Spleen (tissue), 11 donors: ENCODE results near the gene ZIC1. TPM values are rescaled to one million over a fixed set of nuclear protein-coding genes. Genes with fewer than 3 reads are reported as not detected.

Source experiments
- DNase-seq: peaks from one replicate; pipeline ENCODE4 v3.0.0-alpha.2; 2020
- H3K27ac ChIP-seq, 8 donors: fragments of 200-600 bp; sonication (generic) in 7 of 8; 1 replicate in 4 of 8; 2 replicates in 4 of 8; pipeline versions ENCODE4 v1.5.0 to v1.8.0; 2016 to 2021; ENCODE audit warnings: inconsistent platforms in 4 of 8, mild to moderate bottlenecking in 4 of 8, moderate library complexity in 1 of 8
- H3K27me3 ChIP-seq, 7 donors: fragments of 200-600 bp; sonication (generic) in 6 of 7; replicated peaks in 1 of 7; 1 replicate in 4 of 7; 2 replicates in 3 of 7; pipeline versions ENCODE4 v1.5.0 to v1.8.0; 2016 to 2021; ENCODE audit warnings: inconsistent platforms in 3 of 7, mild to moderate bottlenecking in 1 of 7
- H3K36me3 ChIP-seq, 6 donors: fragments of 200-600 bp; sonication (generic) in 5 of 6; 1 replicate in 4 of 6; 2 replicates in 2 of 6; pipeline versions ENCODE4 v1.5.0 to v1.8.0; 2016 to 2021; ENCODE audit warnings: inconsistent platforms in 2 of 6
- H3K4me1 ChIP-seq, 6 donors: fragments of 200-600 bp; sonication (generic) in 5 of 6; 1 replicate in 3 of 6; 2 replicates in 3 of 6; pipeline versions ENCODE4 v1.5.0 to v1.8.0; 2016 to 2021; ENCODE audit warnings: inconsistent platforms in 3 of 6
- H3K4me3 ChIP-seq, 8 donors: fragments of 200-600 bp; sonication (generic) in 7 of 8; 1 replicate in 4 of 8; 2 replicates in 4 of 8; pipeline versions ENCODE4 v1.5.0 to v1.8.0; 2016 to 2021; ENCODE audit warnings: inconsistent platforms in 4 of 8, mild to moderate bottlenecking in 4 of 8, moderate library complexity in 2 of 8
- H3K9me3 ChIP-seq, 8 donors: fragments of 200-600 bp; sonication (generic) in 7 of 8; 1 replicate in 4 of 8; 2 replicates in 4 of 8; pipeline versions ENCODE4 v1.5.0 to v1.8.0; 2016 to 2021; ENCODE audit warnings: inconsistent platforms in 4 of 8
- POLR2A ChIP-seq, 3 donors: fragments of 450-650 bp; IDR thresholded peaks; one replicate each; pipeline ENCODE4 v1.5.1; 2017; ENCODE audit warnings: antibody characterized with exemption in 3 of 3, mild to moderate bottlenecking in 1 of 3
- POLR2AphosphoS5 ChIP-seq, 3 donors: sonication (generic); formaldehyde crosslinking; IDR thresholded peaks; one replicate each; pipeline ENCODE4 v1.5.1; 2017; ENCODE audit warnings: antibody characterized with exemption in 3 of 3
- WGBS, 5 donors: extraction: QIAGEN DNeasy Blood & Tissue Kit in 3 of 5; methylation state at CpG; one replicate each; pipeline versions ENCODE4 v1.1.5 to v1.1.7; 2013 to 2018; 5-methylcytosine and 5-hydroxymethylcytosine counted together
- intact Hi-C: fragments of 100-400 bp; cut with DNase I; formaldehyde crosslinking; loops from one replicate; pipeline ENCODE4 v1.15.0; 2023; ENCODE audit warnings: low total_unique reads
- polyA plus RNA-seq, 3 donors: library from polyadenylated mRNA; stranded (reverse); fragments of 200-250 nt; gene quantifications; one replicate each; pipeline ENCODE4 v1.2.1, GENCODE V29; 2013
- total RNA-seq, 7 donors: library from RNA; depleted of rRNA in 3 of 7; stranded (reverse); fragments of >200 nt in 3 of 7; fragmentation: NEBNext Ultra II Directional in 4 of 7; extraction: Animal tissue kit (Norgen Biotek cat#: 25700) in 4 of 7; gene quantifications; one replicate each; pipeline versions ENCODE4 v1.1.0 to v1.2.1, GENCODE V29; 2016 to 2021
- TF ChIP-seq, protein P1 (sequence below), 11 experiments: fragments of 200-600 bp in 7 of 11; fragments of 450-650 bp in 4 of 11; sonication (generic) in 4 of 11; IDR thresholded peaks in 8 of 11; conservative IDR thresholded peaks in 3 of 11; 1 replicate in 7 of 11; 2 replicates in 4 of 11; pipeline versions ENCODE4 v1.4.0 to v1.8.0; 2016 to 2021; ENCODE audit warnings: antibody characterized with exemption in 11 of 11, inconsistent platforms in 4 of 11, mild to moderate bottlenecking in 1 of 11
- donor health status: healthy with polysubstance abuse.
- donor health status: DM: no; HTN: no; CAD: no; lungs with moderate emphysema.
- donor health status: DM: no; HTN: no; CAD: no.
- donor health status: Bipolar disorder and iron deficiency.
- donor health status: healthy.
- donor health status: DM: no; HTN: no; CAD: no.
- donor health status: DM: yes; HTN: yes; CAD: no.

ZIC1 gene
- total and polyA plus RNA-seq, 10 donors = not detected

DNA sequence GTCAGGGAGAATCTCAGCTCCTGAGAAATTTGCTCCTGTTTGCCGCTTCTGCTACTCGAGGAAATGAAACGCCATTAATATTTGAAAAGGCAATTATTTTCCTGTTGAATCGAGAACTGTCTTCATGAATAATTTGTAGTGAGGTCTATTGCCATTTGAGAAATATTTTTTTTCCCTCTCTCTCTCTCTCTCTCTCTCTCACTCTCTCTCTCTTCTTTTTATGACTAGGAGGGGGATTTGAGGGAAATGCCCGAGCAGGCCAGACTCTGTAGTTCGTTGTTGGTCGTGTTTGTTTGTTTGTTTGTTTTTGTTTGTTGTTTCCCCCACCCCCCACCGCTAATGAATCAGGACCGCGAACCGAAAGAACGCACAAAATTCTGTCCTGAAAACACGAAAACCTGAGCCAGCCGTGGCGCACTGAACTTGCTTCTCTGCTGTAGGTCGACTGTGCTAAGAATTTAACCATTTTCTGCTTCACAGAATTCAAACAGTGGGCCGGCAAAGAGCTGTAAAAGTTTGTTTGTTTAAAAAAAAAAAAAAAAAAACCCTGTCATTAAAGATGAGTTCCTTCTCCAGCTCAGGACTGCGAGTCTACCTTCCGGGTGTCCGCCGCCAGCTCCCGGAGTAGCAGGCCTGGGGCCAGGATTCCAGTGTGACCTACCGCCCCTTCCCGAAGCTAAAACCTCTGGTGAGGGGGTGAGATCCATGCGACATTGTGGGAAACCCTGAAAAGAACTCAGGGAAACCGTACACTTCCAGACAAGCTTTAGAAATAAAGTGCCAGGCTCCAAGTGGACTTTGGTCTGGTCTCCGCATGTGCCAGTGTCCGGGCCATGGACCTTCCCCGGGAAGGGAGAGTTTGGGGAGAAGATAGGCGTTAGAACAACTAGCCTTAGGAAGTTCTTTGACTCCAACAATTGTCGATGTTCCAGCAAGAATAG is 15.0 kb upstream of the ZIC1 start:
- TF ChIP-seq POLR2AphosphoS5 (IDR thresholded peaks at IDR 0.05) = no peak
- TF ChIP-seq POLR2A (IDR thresholded peaks at IDR 0.05) = no peak
- TF ChIP-seq, protein P1, sequence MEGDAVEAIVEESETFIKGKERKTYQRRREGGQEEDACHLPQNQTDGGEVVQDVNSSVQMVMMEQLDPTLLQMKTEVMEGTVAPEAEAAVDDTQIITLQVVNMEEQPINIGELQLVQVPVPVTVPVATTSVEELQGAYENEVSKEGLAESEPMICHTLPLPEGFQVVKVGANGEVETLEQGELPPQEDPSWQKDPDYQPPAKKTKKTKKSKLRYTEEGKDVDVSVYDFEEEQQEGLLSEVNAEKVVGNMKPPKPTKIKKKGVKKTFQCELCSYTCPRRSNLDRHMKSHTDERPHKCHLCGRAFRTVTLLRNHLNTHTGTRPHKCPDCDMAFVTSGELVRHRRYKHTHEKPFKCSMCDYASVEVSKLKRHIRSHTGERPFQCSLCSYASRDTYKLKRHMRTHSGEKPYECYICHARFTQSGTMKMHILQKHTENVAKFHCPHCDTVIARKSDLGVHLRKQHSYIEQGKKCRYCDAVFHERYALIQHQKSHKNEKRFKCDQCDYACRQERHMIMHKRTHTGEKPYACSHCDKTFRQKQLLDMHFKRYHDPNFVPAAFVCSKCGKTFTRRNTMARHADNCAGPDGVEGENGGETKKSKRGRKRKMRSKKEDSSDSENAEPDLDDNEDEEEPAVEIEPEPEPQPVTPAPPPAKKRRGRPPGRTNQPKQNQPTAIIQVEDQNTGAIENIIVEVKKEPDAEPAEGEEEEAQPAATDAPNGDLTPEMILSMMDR (IDR thresholded peaks at IDR 0.05 in 8 of 11, conservative IDR thresholded peaks at IDR 0.05 in 3 of 11) = no peak
- no peak overlapping the region for H3K27ac ChIP-seq
- H3K4me3 ChIP-seq = peak overlapping the region in 7 of 8 donors; percentile 13 to 59 (median 25)

DNA sequence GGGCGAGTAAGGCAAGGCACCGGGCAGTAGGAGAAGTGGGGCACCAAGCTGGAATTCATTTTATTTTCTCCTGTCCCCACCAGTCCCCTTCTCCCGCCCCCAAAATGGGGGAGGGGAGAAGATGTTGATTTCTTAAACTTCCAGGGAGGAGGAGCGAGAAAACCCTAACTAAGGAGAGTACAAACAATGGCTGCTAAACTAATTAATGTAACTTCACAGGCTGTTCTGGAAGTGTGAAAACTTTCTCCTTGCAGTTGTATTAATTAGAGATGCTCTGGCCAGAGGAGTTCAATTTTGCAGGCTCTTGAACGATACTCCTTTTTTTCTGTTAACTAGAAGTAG is 14.3 kb upstream of the ZIC1 start:
- Histone ChIP-seq H3K4me1 (peaks cover 0 to 36% (median 16%) of the 10 kb centered on the region in 6 donors), H3K27ac (no peak overlapping the region), H3K27me3 (peaks cover 15 to 100% (median 96%) of the 10 kb centered on the region in 7 donors), H3K9me3 (peaks cover 0 to 64% (median 0%) of the 10 kb centered on the region in 8 donors), H3K36me3 (no peaks in the 10 kb centered on the region), H3K4me3 (no peak overlapping the region)
- TF ChIP-seq, protein P1 (IDR thresholded peaks at IDR 0.05 in 8 of 11, conservative IDR thresholded peaks at IDR 0.05 in 3 of 11) = no peak
- TF ChIP-seq POLR2A (IDR thresholded peaks at IDR 0.05) = no peak
- no peak for TF ChIP-seq POLR2AphosphoS5 (IDR thresholded peaks at IDR 0.05)
- DNase-seq = no peak
- 11 to 18% (median 16%) methylated on average over 5 of the region's 5 CpGs for WGBS, 5 donors
- intact Hi-C loops = no loop called here

More for the DNA sequence above, 15.0 kb upstream of the ZIC1 start:
- Histone ChIP-seq H3K36me3 (no peaks in the 10 kb centered on the region), H3K9me3 (peaks cover 0 to 69% (median 0%) of the 10 kb centered on the region in 8 donors), H3K4me1 (peaks cover 0 to 36% (median 16%) of the 10 kb centered on the region in 6 donors), H3K27me3 (peaks cover 15 to 100% (median 99%) of the 10 kb centered on the region in 7 donors)
- DNase-seq = no peak
- 5 to 13% (median 7%) methylated on average over 31 of the region's 31 CpGs for WGBS, 5 donors
- intact Hi-C loops = no loop called here

DNA sequence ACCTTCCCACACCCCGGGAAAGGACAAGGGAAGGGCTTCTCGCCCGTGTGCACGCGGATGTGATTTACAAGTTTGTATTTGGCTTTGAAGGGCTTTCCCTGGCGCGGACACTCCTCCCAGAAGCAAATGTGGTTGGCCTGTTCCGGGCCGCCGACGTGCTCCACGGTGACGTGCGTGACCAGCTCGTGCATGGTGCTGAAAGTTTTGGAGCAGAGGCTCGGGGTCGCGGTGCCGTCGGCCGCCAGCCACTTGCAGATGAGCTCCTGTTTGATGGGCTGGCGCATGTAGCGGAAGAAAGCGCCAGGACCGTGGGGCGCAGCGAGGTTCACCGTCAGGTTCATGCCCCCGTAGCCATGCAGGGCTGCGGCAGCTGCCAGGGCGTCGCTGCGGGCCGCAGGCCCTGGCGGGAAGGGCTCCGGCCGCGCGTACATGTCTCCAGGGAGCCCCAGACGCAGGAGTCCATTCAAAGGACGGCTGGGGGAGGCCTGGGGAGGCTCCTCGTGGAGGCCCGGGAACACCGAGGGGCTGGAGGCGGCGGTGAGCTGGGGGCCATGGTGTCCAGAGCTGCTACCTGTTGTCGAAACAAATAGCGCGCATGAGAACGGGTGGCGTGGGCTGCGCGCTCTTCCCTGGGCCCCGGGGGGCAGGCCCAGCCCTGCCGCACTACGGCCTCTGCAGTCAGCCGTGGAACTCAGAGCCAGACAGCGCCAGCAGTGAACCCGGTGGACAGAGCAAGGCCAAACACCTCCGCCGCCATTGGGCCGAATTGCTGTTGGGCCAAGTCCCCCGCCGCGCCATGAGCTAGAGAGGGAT is 13.1 kb upstream of the ZIC1 start:
- WGBS, 5 donors = 0 to 15% (median 9%) methylated on average over 8 to 65 of the region's 65 CpGs

More for the DNA sequence above, 13.1 kb upstream of the ZIC1 start:
- Histone ChIP-seq H3K36me3 (no peaks in the 10 kb centered on the region), H3K27ac (no peak overlapping the region), H3K9me3 (peaks cover 0 to 53% (median 0%) of the 10 kb centered on the region in 8 donors), H3K4me3 (no peak overlapping the region), H3K4me1 (peaks cover 0 to 36% (median 16%) of the 10 kb centered on the region in 6 donors), H3K27me3 (peaks cover 10 to 100% (median 96%) of the 10 kb centered on the region in 7 donors)
- TF ChIP-seq, protein P1 (IDR thresholded peaks at IDR 0.05 in 8 of 11, conservative IDR thresholded peaks at IDR 0.05 in 3 of 11) = no peak
- TF ChIP-seq POLR2AphosphoS5 (IDR thresholded peaks at IDR 0.05) = no peak
- no peak for TF ChIP-seq POLR2A (IDR thresholded peaks at IDR 0.05)
- peak; percentile 65 for DNase-seq
- intact Hi-C loops = no loop called here
